ENCODE data around the gene HTR6. TPM values are rescaled to one million over a fixed set of nuclear protein-coding genes. Genes with fewer than 3 reads are reported as not detected.

HTR6 gene
- total RNA-seq, 1 experiment from 2014 or later, result 0.37 TPM

DNA sequence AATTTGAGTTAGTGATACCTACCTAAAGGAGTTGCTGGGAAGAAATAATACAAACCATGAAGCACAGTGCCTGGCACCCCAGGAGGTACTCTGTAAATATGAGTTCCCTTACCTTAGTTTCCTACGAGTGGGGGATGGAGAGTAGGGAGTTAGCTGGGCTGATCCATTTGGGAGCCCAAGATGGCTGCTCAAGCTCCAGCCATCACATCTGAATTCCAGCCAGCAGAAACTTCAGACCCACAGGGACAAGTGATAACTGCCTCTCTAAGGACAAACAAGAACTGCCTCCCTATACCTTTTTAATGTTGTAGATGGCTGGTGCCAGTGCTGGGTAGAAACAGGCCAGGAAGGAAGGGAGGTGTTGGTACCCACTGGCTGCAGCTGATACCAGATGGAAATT lies 22.7 kb downstream of the HTR6 start:
- peaks cover 23 to 39% of the 10 kb centered on the region in 2 experiments for H3K4me1 Mint-ChIP-seq
- no peak for TF ChIP-seq CTCF (conservative IDR thresholded peaks at IDR 0.05)
- no peak overlapping the region for H3K4me3 Mint-ChIP-seq
- Histone ChIP-seq H3K9ac (ENCODE audit: extremely low read depth, insufficient read length, low read length) (no peak overlapping the region), H3T11ph (ENCODE audit: low read length) (no peak overlapping the region), H3K27ac (ENCODE audit: insufficient read length, low read depth, low read length) (no peak overlapping the region), H2AFZ (ENCODE audit: low read length) (no peak overlapping the region), H2BK120ac (ENCODE audit: low read depth, low read length, poor library complexity, severe bottlenecking) (no peak overlapping the region), H3K18ac (ENCODE audit: insufficient read length, low read depth, low read length) (no peak overlapping the region), H3K27me3 (ENCODE audit: insufficient read depth, low read length) (no peaks in the 10 kb centered on the region), H3K4ac (ENCODE audit: low read depth, low read length) (no peak overlapping the region), H4K20me1 (ENCODE audit: control insufficient read depth, insufficient read depth, insufficient read length) (no peaks in the 10 kb centered on the region), H3K56ac (ENCODE audit: insufficient read length, low read depth, low read length) (no peak overlapping the region), H3K79me1 (ENCODE audit: insufficient read depth, low read depth, low read length, poor library complexity, severe bottlenecking) (no peaks in the 10 kb centered on the region), H4K5ac (ENCODE audit: insufficient read length, low read depth, low read length) (no peak overlapping the region), H2BK20ac (ENCODE audit: low read depth, low read length, poor library complexity, severe bottlenecking) (no peak overlapping the region), H2AK5ac (ENCODE audit: insufficient read length, low read length) (no peak overlapping the region), H4K91ac (ENCODE audit: insufficient read length, low read depth, low read length) (no peak overlapping the region), H2BK12ac (ENCODE audit: insufficient read length, low read depth, low read length) (no peak overlapping the region), H3K14ac (ENCODE audit: insufficient read depth, low read length) (no peak overlapping the region), H2BK15ac (ENCODE audit: low read depth, low read length) (no peak overlapping the region), H3K23me2 (ENCODE audit: insufficient read length, low read depth, low read length, poor library complexity, severe bottlenecking) (no peaks in the 10 kb centered on the region), H3K4me2 (ENCODE audit: insufficient read depth, insufficient read length, low read length) (no peak overlapping the region), H3K23ac (ENCODE audit: insufficient read length, low read depth, low read length) (no peak overlapping the region), H4K8ac (replicated peaks; ENCODE audit: insufficient read length, low read depth, low read length) (no peak overlapping the region), H3K4me1 (ENCODE audit: insufficient read depth, low read length) (no peaks in the 10 kb centered on the region; the same call in 1 of the 2 replicates), H2BK5ac (ENCODE audit: insufficient read length, low read length) (no peak overlapping the region), H3K9me3 (ENCODE audit: control insufficient read depth, low read depth, low read length) (no peaks in the 10 kb centered on the region), H3K79me2 (ENCODE audit: insufficient read depth, low read length) (no peaks in the 10 kb centered on the region)
- H3K27me3 Mint-ChIP-seq (ENCODE audit: low read depth), result peaks cover 8% of the 10 kb centered on the region
- DNase-seq, result no peak
- no CpG with 5 or more reads among the region's 1 CpG for WGBS (ENCODE audit: extremely low coverage, insufficient read length, low lambda C conversion rate)
- peaks cover 0 to 4% of the 10 kb centered on the region in 2 experiments; a peak in 2 of 5 replicates for H3K9me3 Mint-ChIP-seq
- H3K27ac Mint-ChIP-seq, result peak overlapping the region in 1 of 3 experiments; percentile 57; a peak in 2 of 7 replicates
- H3K36me3 Mint-ChIP-seq (ENCODE audit: insufficient read depth in 1 of 3, low read depth in 3 of 3), result peaks cover 0 to 4% (median 0%) of the 10 kb centered on the region in 3 experiments; a peak in 2 of 7 replicates
